DOHH2 (cell line): ENCODE measurements around the gene UNC13B.

Experiments
- EZH2phosphoT487 ChIP-seq: fragments of 200-600 bp; sonication (generic); IDR thresholded peaks from 2 replicates; pipeline ENCODE4 v1.6.1; 2017; ENCODE audit warnings: borderline replicate concordance, mild to moderate bottlenecking, antibody characterized with exemption, low read length, moderate library complexity, mixed read lengths
- TF ChIP-seq, protein P1 (sequence below): fragments of 200-600 bp; sonication (generic); IDR thresholded peaks from one replicate; pipeline ENCODE4 v1.5.1; 2014; ENCODE audit warnings: antibody characterized with exemption, mild to moderate bottlenecking, low read depth, low read length; ENCODE audit not compliant: poor library complexity, severe bottlenecking

DNA sequence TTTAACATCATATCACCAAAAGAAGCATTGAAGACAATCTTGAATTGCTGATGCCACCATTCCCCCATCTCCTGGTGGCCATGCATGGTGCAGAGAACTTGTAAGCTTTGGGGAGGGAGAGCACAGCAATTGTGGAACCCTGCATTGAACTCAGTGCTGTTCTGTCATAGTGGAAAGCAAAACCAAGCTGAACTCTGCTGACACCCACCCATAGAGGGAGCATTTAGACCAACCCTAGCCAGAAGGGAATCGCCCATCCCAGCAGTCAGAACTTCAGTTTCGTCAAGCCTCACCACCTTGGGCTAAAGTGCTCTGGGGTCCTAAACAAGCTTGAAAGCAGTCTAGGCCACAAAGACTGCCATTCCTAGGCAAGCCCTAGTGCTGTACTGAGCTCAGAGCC, 290.7 kb downstream of the UNC13B start:
- TF ChIP-seq, protein P1, sequence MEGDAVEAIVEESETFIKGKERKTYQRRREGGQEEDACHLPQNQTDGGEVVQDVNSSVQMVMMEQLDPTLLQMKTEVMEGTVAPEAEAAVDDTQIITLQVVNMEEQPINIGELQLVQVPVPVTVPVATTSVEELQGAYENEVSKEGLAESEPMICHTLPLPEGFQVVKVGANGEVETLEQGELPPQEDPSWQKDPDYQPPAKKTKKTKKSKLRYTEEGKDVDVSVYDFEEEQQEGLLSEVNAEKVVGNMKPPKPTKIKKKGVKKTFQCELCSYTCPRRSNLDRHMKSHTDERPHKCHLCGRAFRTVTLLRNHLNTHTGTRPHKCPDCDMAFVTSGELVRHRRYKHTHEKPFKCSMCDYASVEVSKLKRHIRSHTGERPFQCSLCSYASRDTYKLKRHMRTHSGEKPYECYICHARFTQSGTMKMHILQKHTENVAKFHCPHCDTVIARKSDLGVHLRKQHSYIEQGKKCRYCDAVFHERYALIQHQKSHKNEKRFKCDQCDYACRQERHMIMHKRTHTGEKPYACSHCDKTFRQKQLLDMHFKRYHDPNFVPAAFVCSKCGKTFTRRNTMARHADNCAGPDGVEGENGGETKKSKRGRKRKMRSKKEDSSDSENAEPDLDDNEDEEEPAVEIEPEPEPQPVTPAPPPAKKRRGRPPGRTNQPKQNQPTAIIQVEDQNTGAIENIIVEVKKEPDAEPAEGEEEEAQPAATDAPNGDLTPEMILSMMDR = no peak
- no peak for TF ChIP-seq EZH2phosphoT487
